Vagina (tissue), 2 donors: ENCODE results near the gene MYO10.

Source experiments
- POLR2A ChIP-seq, 2 donors: fragments of 450-650 bp; IDR thresholded peaks; one replicate each; pipeline ENCODE4 v1.6.1; 2017; ENCODE audit warnings: antibody characterized with exemption in 2 of 2, mild to moderate bottlenecking in 2 of 2, moderate library complexity in 2 of 2
- POLR2AphosphoS5 ChIP-seq, 2 donors: sonication (generic); formaldehyde crosslinking; IDR thresholded peaks; one replicate each; pipeline ENCODE4 v1.9.0; 2017; ENCODE audit warnings: antibody characterized with exemption in 2 of 2, mild to moderate bottlenecking in 2 of 2, low read depth in 1 of 2; ENCODE audit not compliant: insufficient read depth in 1 of 2
- TF ChIP-seq, protein P1 (sequence below), 3 experiments: fragments of 450-650 bp in 2 of 3; fragments of 200-600 bp in 1 of 3; sonication (generic) in 1 of 3; IDR thresholded peaks; one replicate each; pipeline ENCODE4 v1.5.1; 2017 to 2019; ENCODE audit warnings: antibody characterized with exemption in 3 of 3, mild to moderate bottlenecking in 2 of 3, moderate library complexity in 2 of 3

DNA sequence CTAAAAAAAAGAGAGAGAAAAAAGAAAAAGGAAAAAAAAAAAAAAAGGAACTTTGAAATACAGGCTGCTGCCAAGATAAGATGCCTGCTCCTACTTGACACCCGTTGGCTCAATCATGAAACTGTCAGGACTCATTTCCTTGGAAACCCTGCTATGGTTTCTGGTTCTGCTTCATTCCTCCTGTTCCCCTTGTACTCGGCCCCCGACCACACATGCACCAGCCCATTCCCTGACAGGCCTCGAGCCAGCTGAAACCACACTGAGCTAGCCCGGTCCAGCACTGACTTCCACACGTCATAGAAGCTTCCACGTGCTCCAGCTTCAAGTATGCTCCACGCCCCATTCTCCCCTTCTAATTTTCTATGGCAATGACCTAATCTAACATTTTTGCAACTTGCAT, 93.2 kb downstream of the MYO10 start:
- TF ChIP-seq POLR2A (IDR thresholded peaks at IDR 0.05) (no peak), POLR2AphosphoS5 (IDR thresholded peaks at IDR 0.05; ENCODE audit: insufficient read depth in 1 of 2, low read depth in 1 of 2) (no peak)
- TF ChIP-seq, protein P1, sequence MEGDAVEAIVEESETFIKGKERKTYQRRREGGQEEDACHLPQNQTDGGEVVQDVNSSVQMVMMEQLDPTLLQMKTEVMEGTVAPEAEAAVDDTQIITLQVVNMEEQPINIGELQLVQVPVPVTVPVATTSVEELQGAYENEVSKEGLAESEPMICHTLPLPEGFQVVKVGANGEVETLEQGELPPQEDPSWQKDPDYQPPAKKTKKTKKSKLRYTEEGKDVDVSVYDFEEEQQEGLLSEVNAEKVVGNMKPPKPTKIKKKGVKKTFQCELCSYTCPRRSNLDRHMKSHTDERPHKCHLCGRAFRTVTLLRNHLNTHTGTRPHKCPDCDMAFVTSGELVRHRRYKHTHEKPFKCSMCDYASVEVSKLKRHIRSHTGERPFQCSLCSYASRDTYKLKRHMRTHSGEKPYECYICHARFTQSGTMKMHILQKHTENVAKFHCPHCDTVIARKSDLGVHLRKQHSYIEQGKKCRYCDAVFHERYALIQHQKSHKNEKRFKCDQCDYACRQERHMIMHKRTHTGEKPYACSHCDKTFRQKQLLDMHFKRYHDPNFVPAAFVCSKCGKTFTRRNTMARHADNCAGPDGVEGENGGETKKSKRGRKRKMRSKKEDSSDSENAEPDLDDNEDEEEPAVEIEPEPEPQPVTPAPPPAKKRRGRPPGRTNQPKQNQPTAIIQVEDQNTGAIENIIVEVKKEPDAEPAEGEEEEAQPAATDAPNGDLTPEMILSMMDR (IDR thresholded peaks at IDR 0.05), result no peak
